GM19463 (cell line): ENCODE measurements around the gene SCN1A.
"Not testable (repeated sequence)": the region's sequence is repeated elsewhere in the genome, so short reads cannot be mapped to it uniquely, and the experiment has no call there.

Experiments
- ATAC-seq: cut with Tn5 transposase; IDR thresholded peaks from one replicate; pipeline ENCODE4 v1.9.1; 2021; ENCODE audit warnings: mild to moderate bottlenecking, moderate library complexity; ENCODE audit not compliant: unreplicated experiment

Gene SCN1A

GRCh38 chr2:165989851-165990250 is 138.0 kb downstream of the SCN1A start:
- ATAC-seq: no peak

GRCh38 chr2:165985120-165985519 is 142.7 kb downstream of the SCN1A start:
- no peak for ATAC-seq

DNA sequence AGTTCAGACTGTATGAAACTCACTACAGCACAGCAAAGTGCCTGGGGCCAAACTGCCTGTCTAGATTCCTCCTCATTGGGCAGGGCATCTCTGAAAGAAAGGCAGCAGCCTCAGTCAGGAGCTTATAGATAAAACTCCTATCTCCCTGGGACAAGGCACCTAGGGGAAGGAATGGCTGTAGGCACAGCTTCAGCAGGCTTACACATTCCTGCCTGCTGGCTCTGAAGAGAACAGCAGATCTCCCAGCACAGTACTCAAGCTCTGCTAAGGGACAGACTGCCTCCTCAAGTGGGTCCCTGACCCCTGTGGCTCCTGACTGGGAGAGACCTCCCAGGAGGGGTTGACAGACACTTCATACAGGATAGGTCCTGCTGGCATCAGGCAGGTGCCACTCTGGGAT is 155.7 kb downstream of the SCN1A start:
- not testable (repeated sequence) for ATAC-seq

GRCh38 chr2:165970663-165971062 is 157.2 kb downstream of the SCN1A start:
- no peak for ATAC-seq

DNA sequence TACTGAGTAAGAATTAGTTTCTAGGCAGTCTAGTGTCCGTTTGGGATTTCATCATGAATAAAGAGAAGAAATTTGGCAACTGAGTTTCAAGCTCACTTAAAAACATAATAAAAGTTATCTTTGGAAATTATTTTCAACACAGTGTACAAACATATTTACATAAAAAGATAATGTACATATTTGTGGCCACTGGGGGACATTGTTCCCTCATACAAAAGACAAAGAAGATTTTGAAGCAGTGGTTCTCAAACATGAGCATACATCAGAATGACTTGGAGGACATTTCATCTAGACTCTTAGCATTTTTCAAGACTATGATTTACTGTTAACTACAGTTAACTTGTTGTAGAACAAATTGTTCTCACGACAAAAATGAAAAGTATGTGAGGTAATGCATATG is 158.6 kb downstream of the SCN1A start:
- no peak for ATAC-seq

DNA sequence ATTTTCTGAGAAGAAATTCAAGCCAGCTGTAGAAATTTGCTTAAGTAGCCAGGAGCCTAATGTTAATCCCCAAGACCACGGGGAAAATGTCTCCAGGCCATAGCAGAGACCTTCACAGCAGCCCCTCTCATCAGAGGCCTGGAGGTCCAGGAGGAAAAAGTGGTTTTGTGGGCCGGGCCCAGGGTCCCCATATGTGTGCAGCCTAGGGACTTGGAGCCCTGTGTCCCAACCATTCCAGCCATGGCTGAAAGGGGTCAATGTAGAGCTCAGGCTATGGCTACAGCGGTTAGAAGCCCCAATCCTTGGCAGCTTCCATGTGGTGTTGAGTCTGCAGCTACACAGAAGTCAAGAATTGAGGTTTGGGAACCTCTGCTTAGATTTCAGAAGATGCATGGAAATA is 160.1 kb downstream of the SCN1A start:
- ATAC-seq: no peak

DNA sequence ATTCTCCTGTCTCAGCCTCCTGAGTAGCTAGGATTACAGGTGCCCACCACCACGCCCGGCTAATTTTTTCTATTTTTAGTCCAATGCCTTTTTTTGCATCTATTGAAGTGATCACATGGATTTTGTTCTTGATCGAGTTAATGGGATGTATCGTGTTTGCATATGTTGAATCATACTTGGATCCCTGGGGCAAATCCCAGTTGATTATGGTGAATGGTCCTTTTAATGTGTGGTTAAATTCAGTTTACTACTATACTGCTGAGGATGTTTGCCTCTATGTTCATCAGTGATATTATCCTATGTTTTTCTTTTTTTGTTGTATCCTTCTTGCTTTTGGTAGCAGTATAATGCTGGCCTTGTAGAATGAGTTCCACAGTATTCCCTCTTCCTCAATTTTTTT is 166.0 kb downstream of the SCN1A start:
- no peak for ATAC-seq

DNA sequence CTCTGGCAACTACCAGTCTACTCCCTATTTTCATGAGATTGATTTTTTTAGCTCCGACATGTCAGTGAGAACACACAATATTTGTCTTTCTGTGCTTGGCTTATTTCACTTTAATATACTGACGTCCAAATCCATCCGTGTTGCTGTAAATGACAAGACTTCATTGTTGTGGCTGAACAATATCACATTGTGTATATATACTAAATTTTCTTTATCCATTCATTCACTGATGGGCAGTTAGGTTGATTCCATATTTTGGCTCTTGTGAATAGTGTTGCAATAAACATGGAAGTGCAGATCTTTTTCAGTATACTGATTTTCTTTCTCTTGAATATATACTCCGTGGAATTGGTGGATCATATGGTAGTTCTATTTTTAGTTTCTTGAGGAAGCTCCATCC is 168.4 kb downstream of the SCN1A start:
- ATAC-seq: no peak

- no peak for ATAC-seq
Observed at GRCh38 chr2:165958313-165958960, 169.4 kb downstream of the SCN1A start.

- ATAC-seq: no peak
Observed at GRCh38 chr2:165957030-165957675, 170.7 kb downstream of the SCN1A start.

GRCh38 chr2:165953655-165954606 is 173.9 kb downstream of the SCN1A start, which contains the start of gene TTC21B:
Gene TTC21B, minus strand, starts transcription at chr2:165953776. Its CDS starts 71 bp downstream, at chr2:165953705.
- ATAC-seq: peak; percentile 93

GRCh38 chr2:165953306-165953654 is 174.5 kb downstream of the SCN1A start:
- ATAC-seq: peak; percentile 29

DNA sequence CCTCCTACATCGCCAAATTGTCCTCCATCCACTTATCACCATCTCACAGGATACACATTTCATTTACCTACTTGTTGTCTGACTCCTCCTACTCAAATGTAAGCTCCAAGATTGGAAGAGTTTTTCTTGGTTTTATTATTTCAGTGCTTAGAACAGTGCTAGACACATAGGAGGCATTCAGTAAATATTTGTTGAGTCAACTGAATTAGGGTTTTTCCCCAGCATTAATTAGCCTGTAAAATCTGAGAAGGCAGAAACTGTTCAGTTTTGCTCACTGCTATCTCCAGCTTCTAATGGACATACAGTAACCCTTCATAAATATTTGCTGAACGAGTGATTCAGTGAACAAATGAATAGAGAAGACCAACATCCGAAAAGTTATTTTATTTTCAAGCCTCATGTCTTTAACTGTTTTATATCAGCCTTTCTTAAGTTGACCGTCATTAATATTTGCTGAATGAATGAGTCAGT is 175.0 kb downstream of the SCN1A start:
- ATAC-seq: no peak

- ATAC-seq: no peak
Observed at GRCh38 chr2:165952085-165952484, 175.7 kb downstream of the SCN1A start.

DNA sequence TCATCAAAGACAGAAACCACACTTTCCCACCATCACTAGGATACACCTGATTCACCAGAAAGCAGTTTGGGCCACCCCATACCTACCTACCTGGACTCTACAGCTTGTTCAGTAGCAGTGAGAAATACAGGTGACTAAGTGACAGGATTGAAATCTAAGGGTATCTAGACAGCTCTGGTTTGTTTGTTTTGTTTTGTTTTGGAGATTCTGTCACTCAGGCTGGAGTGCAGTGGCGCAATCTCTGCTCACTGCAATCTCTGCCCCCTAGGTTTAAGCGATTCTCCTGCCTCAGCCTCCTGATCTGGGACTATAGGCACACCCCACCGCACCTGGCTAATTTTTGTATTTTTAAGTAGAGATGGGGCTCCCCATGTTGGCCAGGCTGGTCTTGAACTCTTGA is 177.4 kb downstream of the SCN1A start:
- ATAC-seq: no peak

- ATAC-seq: no peak
Observed at GRCh38 chr2:165941827-165942226, 186.0 kb downstream of the SCN1A start.

- no peak for ATAC-seq
Observed at GRCh38 chr2:165938237-165938636, 189.6 kb downstream of the SCN1A start.
